ENCODE data around the gene NPAS3. TPM values are rescaled to one million over a fixed set of nuclear protein-coding genes. Genes with fewer than 3 reads are reported as not detected.

Gene NPAS3
- total and polyA plus RNA-seq, 10 donors = 0.13 to 9.5 (median 2.9) TPM

GRCh38 chr14:33449703-33450395, 511.2 kb downstream of the NPAS3 start:
- H3K36me3 ChIP-seq = no peaks in the 10 kb centered on the region
- TF ChIP-seq POLR2A (IDR thresholded peaks at IDR 0.05) (no peak), POLR2AphosphoS5 (IDR thresholded peaks at IDR 0.05) (no peak)
- TF ChIP-seq, protein P1, sequence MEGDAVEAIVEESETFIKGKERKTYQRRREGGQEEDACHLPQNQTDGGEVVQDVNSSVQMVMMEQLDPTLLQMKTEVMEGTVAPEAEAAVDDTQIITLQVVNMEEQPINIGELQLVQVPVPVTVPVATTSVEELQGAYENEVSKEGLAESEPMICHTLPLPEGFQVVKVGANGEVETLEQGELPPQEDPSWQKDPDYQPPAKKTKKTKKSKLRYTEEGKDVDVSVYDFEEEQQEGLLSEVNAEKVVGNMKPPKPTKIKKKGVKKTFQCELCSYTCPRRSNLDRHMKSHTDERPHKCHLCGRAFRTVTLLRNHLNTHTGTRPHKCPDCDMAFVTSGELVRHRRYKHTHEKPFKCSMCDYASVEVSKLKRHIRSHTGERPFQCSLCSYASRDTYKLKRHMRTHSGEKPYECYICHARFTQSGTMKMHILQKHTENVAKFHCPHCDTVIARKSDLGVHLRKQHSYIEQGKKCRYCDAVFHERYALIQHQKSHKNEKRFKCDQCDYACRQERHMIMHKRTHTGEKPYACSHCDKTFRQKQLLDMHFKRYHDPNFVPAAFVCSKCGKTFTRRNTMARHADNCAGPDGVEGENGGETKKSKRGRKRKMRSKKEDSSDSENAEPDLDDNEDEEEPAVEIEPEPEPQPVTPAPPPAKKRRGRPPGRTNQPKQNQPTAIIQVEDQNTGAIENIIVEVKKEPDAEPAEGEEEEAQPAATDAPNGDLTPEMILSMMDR (IDR thresholded peaks at IDR 0.05 in 8 of 11, conservative IDR thresholded peaks at IDR 0.05 in 3 of 11) = no peak
- H3K27ac ChIP-seq = no peak overlapping the region
- H3K9me3 ChIP-seq = no peaks in the 10 kb centered on the region
- H3K4me1 ChIP-seq = no peaks in the 10 kb centered on the region
- H3K27me3 ChIP-seq (replicated peaks in 1 of 7) = no peaks in the 10 kb centered on the region
- WGBS, 5 donors = 91 to 96% (median 94%) methylated on average over 11 of the region's 11 CpGs
- no peak for DNase-seq
- intact Hi-C loops (cut with DNase I; ENCODE audit: low total_unique reads) = no loop called here
- no peak overlapping the region for H3K4me3 ChIP-seq

GRCh38 chr14:33450416-33450815, 511.7 kb downstream of the NPAS3 start:
- H3K27me3 ChIP-seq (replicated peaks in 1 of 7) = no peaks in the 10 kb centered on the region
- H3K4me1 ChIP-seq = no peaks in the 10 kb centered on the region
- no peaks in the 10 kb centered on the region for H3K9me3 ChIP-seq
- TF ChIP-seq, protein P1 (IDR thresholded peaks at IDR 0.05 in 8 of 11, conservative IDR thresholded peaks at IDR 0.05 in 3 of 11) = no peak
- TF ChIP-seq POLR2AphosphoS5 (IDR thresholded peaks at IDR 0.05) = no peak
- H3K36me3 ChIP-seq = no peaks in the 10 kb centered on the region
- H3K27ac ChIP-seq = no peak overlapping the region
- 77 to 95% (median 80%) methylated on average over 2 of the region's 2 CpGs for WGBS, 5 donors
- no peak for DNase-seq
- H3K4me3 ChIP-seq = no peak overlapping the region
- intact Hi-C loops (cut with DNase I; ENCODE audit: low total_unique reads) = no loop called here

DNA sequence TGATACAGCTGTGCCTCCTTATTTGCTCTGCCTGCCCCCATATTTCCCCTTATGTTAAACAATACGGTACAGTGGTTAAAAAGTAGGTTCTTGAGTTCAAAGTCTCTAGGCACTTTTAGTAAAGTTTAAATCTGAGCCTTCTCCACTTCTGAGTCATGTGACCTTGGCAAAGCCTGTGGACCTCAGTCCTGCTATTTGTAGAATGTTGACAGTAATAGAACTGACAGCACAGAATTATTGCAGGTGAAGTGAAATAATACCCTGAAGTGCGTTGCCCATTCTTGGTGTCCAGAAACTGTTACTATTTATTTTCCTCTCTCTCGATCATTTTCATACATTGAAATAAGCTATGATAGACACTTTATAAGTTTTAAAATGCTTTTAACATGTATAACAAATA, 512.5 kb downstream of the NPAS3 start:
- H3K4me1 ChIP-seq = no peaks in the 10 kb centered on the region
- H3K4me3 ChIP-seq = no peak overlapping the region
- no peaks in the 10 kb centered on the region for H3K9me3 ChIP-seq
- no peak overlapping the region for H3K27ac ChIP-seq
- no peaks in the 10 kb centered on the region for H3K27me3 ChIP-seq (replicated peaks in 1 of 7)
- no peak for DNase-seq
- 85 to 93% (median 90%) methylated on average over 3 of the region's 3 CpGs for WGBS, 5 donors
- intact Hi-C loops (cut with DNase I; ENCODE audit: low total_unique reads) = no loop called here
- TF ChIP-seq, protein P1 (IDR thresholded peaks at IDR 0.05 in 8 of 11, conservative IDR thresholded peaks at IDR 0.05 in 3 of 11) = no peak
- no peak for TF ChIP-seq POLR2AphosphoS5 (IDR thresholded peaks at IDR 0.05)
- TF ChIP-seq POLR2A (IDR thresholded peaks at IDR 0.05) = no peak
- H3K36me3 ChIP-seq = no peaks in the 10 kb centered on the region

DNA sequence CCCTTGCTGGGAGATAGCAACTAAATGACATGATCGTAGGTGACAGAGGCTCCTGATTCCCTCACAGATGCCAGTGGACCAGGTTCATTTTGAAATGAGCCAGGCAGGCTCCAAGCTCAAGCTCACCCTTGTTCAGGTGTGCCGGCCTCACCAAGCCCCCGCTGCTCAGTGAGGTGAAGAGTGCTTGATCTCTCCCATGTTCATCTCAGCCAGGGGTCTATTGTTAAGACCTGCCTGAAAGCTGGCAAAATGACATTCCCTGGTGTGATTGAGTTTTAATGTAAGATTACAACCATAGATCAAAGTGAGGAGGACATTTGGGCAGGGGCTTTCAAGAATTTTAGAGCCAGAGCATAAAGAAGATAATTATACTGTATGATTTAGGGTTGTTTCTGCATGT, 514.3 kb downstream of the NPAS3 start:
- no peaks in the 10 kb centered on the region for H3K4me1 ChIP-seq
- H3K27ac ChIP-seq = no peak overlapping the region
- H3K27me3 ChIP-seq (replicated peaks in 1 of 7) = no peaks in the 10 kb centered on the region
- no peaks in the 10 kb centered on the region for H3K36me3 ChIP-seq
- no peak for DNase-seq
- TF ChIP-seq POLR2AphosphoS5 (IDR thresholded peaks at IDR 0.05) (no peak), POLR2A (IDR thresholded peaks at IDR 0.05) (no peak)
- TF ChIP-seq, protein P1 (IDR thresholded peaks at IDR 0.05 in 8 of 11, conservative IDR thresholded peaks at IDR 0.05 in 3 of 11) = no peak
- intact Hi-C loops (cut with DNase I; ENCODE audit: low total_unique reads) = no loop called here
- no peak overlapping the region for H3K4me3 ChIP-seq
- no peaks in the 10 kb centered on the region for H3K9me3 ChIP-seq
- WGBS, 5 donors = 93 to 99% (median 95%) methylated on average over 3 of the region's 3 CpGs
